T-helper 2 cell treated with Interferon-gamma antibody and Interleukin-4, amounts not matched to agents 100 ng/mL and 5 ng/mL, for 36 hours (primary cell): ENCODE data around the gene CLMN. TPM values are rescaled to one million over a fixed set of nuclear protein-coding genes. Genes with fewer than 3 reads are reported as not detected.
"Not testable (repeated sequence)": the region's sequence is repeated elsewhere in the genome, so short reads cannot be mapped to it uniquely, and the experiment has no call there.

Experiments
- intact Hi-C: fragments of 100-400 bp; cut with micrococcal nuclease; formaldehyde crosslinking; loops from one replicate; pipeline ENCODE4 v1.15.1; 2023
- total RNA-seq: library from RNA; stranded (reverse); gene quantifications from 2 replicates; pipeline ENCODE4 v1.2.3, GENCODE V29; 2022

The CLMN gene
- total RNA-seq, 1 donor from 2014 or later, result 1.5 TPM

DNA sequence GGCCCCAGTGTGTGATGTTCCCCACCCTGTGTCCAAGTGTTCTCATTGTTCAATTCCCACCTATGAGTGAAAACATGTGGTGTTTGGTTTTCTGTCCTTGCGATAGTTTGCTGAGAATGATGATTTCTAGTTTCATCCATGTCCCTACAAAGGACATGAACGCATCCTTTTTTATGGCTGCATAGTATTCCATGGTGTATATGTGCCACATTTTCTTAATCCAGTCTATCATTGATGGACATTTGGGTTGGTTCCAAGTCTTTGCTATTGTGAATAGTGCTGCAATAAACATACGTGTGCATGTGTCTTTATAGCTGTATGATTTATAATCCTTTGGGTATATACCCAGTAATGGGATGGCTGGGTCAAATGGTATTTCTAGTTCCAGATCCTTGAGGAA lies 144.0 kb downstream of the CLMN start:
- intact Hi-C loops, result not testable (repeated sequence)

DNA sequence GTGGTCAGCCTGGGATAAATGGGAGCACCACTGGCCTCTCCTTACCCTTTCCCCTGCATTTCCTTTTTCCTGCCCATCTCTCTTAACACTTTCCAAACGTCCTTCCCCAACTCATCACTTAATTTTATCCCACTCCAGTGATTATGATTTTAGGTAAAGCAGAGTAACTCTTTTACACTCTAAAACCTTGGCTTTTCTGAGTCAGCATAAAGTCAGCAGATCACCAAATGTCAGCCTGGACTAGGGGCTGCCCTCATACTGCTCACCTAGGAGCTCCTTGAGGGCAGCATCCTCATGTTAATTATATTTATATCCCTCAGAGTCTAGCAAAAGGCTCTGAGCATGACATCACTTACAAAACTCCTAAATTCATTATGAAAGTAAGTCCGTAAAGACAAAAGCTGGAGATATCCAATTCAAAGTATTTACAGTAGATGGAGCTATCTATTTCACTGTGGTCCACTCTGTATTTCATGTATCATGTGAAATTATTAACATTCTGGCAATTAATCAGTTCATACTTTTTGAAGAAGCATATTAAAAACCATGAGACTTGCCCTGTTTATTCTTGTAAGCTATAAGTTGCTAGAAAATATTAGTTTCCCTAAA lies 145.4 kb downstream of the CLMN start:
- intact Hi-C loops, result no loop called here

- intact Hi-C loops, result no loop called here
These were observed 146.2 kb downstream of the CLMN start for GRCh38 chr14:95173518-95173917.

- intact Hi-C loops, result no loop called here
These were observed 152.5 kb downstream of the CLMN start for GRCh38 chr14:95167177-95167576.

DNA sequence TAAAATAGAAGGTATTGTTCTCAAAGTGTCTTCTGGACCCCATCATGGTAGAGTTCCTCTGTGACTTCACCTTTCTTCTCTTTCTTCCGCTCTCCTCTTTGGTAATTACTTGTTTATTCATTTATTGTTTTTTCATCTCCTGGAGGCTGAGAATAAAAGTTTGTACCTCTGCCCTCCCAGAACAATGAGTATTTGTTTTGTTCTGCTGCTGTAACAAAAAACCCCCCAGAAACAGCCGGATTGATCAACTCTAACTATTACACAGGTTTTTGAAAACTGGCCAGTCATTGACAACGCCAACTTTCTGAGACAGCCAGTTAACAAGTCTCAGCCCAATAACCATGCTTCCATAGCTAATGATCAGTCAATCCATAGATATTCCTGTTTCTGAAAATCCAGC lies 154.2 kb downstream of the CLMN start:
- intact Hi-C loops, result no loop called here

- intact Hi-C loops, result no loop called here
These were observed 155.2 kb downstream of the CLMN start for GRCh38 chr14:95164506-95164905.

GRCh38 chr14:95163666-95164065 lies 156.0 kb downstream of the CLMN start:
- intact Hi-C loops, result no loop called here

DNA sequence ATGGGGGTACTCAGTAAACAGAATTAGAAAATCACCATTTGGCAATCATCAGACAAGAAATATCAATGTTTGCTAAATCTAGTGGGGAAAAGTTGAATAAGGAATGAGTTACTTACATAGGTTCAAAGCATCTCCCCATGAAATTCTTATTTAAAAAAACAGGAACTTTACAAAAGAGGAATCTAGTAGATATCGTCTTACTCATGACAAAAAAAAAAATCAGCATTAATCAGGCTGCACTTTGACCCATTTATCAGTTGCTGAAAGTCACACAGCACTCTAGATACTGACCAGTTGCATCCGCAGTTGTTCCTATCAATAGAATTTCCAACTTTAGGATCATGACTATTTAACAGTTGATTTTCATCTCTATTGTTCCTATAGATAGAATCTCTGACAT lies 156.6 kb downstream of the CLMN start:
- intact Hi-C loops, result no loop called here

GRCh38 chr14:95162641-95163040 lies 157.1 kb downstream of the CLMN start:
- intact Hi-C loops, result no loop called here

- intact Hi-C loops, result loop anchor here (5.0 kb wide), 4 partner anchors 110 to 1205 kb away; partner anchors contain the start of genes ATG2B, CLMN and GSKIP
These were observed 162.2 kb downstream of the CLMN start, which contains the start of gene DICER1 for GRCh38 chr14:95157327-95158189. TSS of gene DICER1 (minus strand) at chr14:95157529. CDS start at chr14:95133458, 24,071 bp downstream.

- intact Hi-C loops, result loop anchor here (5.0 kb wide), 4 partner anchors 110 to 1205 kb away; partner anchors contain the start of genes ATG2B, CLMN and GSKIP
These were observed 162.7 kb downstream of the CLMN start for GRCh38 chr14:95157048-95157326.

DNA sequence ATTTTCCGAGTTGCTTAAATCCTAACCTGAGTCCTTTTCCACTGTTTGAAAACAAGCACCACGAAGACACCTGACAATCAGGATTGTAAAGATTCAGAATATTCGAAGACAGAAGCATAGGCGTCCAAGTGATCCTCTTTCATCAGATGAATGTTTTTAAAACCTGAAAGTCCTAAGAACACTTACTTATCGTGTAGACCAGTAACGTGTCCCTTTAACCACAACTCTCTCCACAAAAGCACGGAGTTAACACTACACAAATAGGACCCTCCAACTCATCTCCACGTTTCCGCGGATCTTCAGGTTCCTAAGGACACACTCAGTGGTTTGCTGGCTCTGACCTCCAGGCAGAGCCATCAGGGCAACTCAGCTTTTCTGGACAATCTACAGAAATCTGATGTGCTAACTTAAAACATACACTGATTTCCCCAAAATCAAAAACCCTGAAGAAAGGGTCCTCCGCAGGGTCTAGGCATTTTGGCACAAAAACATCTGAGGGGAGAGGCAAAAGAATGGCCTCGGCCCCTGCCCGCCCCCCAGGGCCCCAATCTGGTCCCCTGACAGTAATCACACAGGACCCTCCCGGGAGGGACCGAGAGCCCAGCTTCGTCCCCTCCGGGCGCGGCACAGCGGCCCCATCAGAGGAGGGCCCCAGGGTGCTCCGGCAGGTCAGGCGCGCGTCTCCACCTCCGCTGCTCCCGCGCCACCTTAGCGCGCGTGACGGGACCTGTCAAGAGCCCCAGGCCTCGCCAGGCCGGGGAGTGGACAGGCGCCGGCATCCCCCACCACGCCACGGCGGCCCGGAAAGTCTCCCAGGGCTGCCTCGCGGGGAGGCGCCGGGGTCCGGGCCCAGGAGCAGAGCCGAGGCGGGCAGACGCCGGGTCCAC lies 163.3 kb downstream of the CLMN start:
- intact Hi-C loops, result loop anchor here (5.0 kb wide), 4 partner anchors 111 to 1206 kb away; partner anchors contain the start of genes ATG2B, CLMN and GSKIP

- intact Hi-C loops, result loop anchor here (5.0 kb wide), 4 partner anchors 112 to 1207 kb away; partner anchors contain the start of genes ATG2B, CLMN and GSKIP
These were observed 164.7 kb downstream of the CLMN start for GRCh38 chr14:95155045-95155444.

- intact Hi-C loops, result no loop called here
These were observed 165.8 kb downstream of the CLMN start for GRCh38 chr14:95153866-95154265.

- intact Hi-C loops, result no loop called here
These were observed 168.1 kb downstream of the CLMN start for GRCh38 chr14:95151561-95151960.

DNA sequence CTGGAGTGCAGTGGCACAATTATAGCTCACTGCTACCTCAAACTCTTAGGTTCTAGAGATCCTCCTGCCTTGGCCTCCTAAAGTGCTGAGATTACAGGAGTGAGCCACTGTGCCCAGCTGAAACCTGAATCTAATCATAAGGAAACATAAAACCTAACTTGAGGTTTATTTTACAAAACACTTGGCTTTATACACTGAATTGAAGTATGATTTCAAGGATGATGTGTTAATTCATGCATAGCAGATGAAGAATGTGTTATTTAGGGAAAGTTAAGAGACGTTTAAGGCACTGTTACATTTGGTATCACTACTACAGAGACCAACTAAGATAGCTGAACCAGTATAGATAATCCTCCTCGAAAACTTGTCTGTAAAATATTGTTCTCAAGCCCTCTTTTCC lies 168.8 kb downstream of the CLMN start:
- intact Hi-C loops, result no loop called here

GRCh38 chr14:95149441-95149840 lies 170.3 kb downstream of the CLMN start:
- intact Hi-C loops, result no loop called here

DNA sequence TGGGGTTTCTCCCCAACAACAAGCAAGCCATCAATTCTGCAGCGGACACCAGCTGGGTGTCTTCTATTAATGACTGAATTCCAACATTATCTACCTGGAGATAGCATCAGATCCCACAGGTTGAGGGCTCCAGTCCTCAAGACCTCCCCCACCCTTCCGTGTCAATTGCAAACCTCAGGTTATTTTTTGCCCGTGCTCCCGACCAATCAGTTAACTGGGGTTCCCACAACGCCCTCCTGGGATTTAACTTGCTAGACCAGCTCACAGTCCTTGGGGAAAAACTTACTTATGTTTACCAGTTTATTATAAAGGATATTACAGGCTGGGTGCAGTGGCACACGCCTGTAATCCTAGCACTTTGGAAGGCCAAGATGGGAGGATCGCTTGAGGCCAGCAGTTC lies 172.1 kb downstream of the CLMN start:
- intact Hi-C loops, result no loop called here

DNA sequence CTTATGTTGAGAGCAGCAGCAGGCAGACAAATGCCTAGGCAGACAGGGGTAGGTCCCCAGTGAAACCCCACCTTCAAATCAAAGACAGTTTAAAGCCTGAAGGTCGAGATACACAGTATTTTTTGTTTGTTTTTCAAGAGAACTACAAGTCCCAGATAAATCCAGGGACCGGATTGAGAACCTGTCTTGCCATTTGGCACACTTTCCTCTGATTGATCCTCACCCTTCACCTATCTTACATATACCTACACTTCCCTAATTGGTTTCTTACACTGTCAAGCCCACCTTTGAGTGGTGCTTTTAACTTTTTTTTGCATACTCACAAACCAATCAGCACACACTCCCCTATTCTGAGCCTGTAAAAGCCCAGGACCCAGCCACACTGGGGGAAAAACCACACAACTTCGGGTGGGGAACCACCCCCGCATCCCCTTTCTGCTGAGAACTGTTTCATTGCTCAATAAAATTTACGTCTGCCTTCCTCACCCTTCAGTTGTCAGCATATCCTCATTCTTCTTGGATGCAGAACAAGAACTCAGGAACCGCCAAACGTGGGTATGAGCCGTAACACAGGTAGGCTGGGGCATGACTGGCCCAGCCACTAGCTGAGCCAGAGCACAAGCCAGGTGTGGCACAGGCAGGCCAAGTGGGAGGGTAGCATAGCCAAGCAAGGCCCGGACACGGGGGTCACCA lies 173.5 kb downstream of the CLMN start:
- intact Hi-C loops, result no loop called here

- intact Hi-C loops, result no loop called here
These were observed 174.9 kb downstream of the CLMN start for GRCh38 chr14:95144849-95145248.
